HG03039 (cell line): Measurements from ENCODE around the gene NDUFB4.
"Not testable (repeated sequence)": the region's sequence is repeated elsewhere in the genome, so short reads cannot be mapped to it uniquely, and the experiment has no call there.

Experiments
- ATAC-seq: cut with Tn5 transposase; IDR thresholded peaks from one replicate; pipeline ENCODE4 v1.9.1; 2021; ENCODE audit warnings: mild to moderate bottlenecking, moderate library complexity; ENCODE audit not compliant: unreplicated experiment

NDUFB4 gene

GRCh38 chr3:120636795-120637401, 40.8 kb downstream of the NDUFB4 start:
- ATAC-seq = no peak

- no peak for ATAC-seq
Observed at GRCh38 chr3:120637851-120638559, 41.9 kb downstream of the NDUFB4 start.

- ATAC-seq = not testable (repeated sequence)
Observed at GRCh38 chr3:120638820-120639219, 42.7 kb downstream of the NDUFB4 start.

- no peak for ATAC-seq
Observed at GRCh38 chr3:120640231-120640630, 44.1 kb downstream of the NDUFB4 start.

- ATAC-seq = no peak
Observed at GRCh38 chr3:120641696-120642246, 45.6 kb downstream of the NDUFB4 start.

GRCh38 chr3:120642368-120642948, 46.3 kb downstream of the NDUFB4 start:
- no peak for ATAC-seq

GRCh38 chr3:120645083-120645845, 49.1 kb downstream of the NDUFB4 start:
- no peak for ATAC-seq

- no peak for ATAC-seq
Observed at GRCh38 chr3:120646771-120647432, 50.8 kb downstream of the NDUFB4 start.

- ATAC-seq = no peak
Observed at GRCh38 chr3:120648290-120648689, 52.2 kb downstream of the NDUFB4 start.

- ATAC-seq = no peak
Observed at GRCh38 chr3:120649830-120650233, 53.7 kb downstream of the NDUFB4 start.

- ATAC-seq = no peak
Observed at GRCh38 chr3:120650311-120650710, 54.2 kb downstream of the NDUFB4 start.
